GM21576 (cell line): Measurements from ENCODE around the gene PCNX3.

Source experiments
- ATAC-seq: cut with Tn5 transposase; IDR thresholded peaks from one replicate; pipeline ENCODE4 v1.9.1; 2021; ENCODE audit warnings: mild to moderate bottlenecking, moderate library complexity; ENCODE audit not compliant: unreplicated experiment

Gene PCNX3

DNA sequence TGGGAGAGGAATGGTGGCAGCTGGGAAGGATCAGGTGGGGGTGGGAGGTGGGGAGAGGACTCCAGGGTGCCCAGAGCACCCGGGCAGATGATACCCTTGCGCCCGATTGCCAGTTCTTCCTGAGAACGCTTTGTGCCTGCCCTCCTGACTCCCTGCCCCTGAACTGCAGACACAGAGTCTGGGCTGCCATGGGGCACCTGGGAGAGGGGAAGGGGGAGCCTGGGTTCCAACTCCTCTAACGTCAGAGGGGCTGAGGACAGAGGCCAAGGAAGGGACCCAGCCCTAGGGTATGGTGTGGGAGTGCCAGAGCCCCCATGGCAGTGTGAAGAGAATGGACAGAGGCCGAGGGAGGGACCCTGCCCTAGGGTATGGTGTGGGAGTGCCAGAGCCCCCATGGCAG is 19.1 kb upstream of the PCNX3 start:
- ATAC-seq = no peak

DNA sequence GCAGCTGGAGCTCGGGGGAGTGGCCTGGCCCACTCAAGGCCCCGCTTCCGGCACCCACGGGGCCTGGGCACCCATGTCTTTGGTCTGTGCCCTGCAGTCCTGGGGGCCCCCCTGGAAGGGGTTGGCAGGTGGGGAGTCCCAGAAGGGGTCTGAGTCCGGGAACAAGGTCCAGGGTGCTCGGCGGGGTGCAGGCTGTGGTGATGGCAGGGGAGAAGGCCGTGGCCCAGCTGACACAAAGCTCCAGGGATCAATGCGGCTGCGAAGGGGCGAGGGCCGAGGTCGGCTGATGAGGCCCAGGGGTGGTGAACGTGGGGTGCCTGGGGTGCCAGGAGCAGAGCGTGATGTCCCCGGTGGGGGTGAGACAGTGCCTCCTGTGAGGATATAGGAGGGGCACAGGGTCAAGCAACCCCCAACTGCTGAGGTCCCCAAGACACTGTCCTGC is 17.3 kb upstream of the PCNX3 start:
- ATAC-seq = no peak

GRCh38 chr11:65599216-65599954 is 16.2 kb upstream of the PCNX3 start:
- no peak for ATAC-seq

GRCh38 chr11:65599955-65600246 is 15.7 kb upstream of the PCNX3 start:
- ATAC-seq = no peak

GRCh38 chr11:65604258-65604657 is 11.3 kb upstream of the PCNX3 start:
- no peak for ATAC-seq

DNA sequence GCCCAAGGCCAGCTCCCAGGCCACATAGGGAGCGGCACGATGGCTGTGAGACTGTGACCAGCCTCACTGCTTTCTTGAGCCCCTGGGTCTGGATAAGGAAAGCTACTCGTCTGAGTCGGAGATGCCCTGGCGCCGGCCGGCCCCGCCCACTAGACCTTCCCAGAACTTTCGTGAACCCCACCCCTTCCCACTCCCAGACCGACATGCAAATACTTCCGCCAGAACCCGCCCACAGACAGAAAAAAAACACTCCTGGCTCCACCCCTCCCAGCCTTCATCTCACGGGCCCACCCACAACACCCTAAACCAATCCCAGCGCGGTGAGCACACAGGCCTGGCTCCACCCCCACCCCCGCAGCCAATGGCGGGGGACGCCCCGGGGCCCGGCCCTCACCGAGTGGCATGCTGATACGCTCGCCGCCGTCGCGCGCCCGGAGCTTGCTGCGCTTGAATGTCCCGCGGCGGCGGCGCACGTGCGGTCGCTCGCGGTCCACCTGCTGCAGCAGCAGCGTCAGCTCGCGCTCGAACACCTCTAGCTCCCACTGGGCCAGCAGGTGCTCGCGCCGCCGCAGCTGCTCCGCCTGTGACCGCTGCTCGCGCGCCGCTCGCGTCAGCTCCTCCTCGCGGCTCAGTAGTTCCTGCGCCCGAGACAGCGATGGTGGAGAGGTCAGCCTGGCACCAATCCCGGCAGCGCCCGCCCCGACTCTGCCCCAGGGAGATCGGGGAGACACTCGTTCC is 8.5 kb upstream of the PCNX3 start:
- no peak for ATAC-seq

DNA sequence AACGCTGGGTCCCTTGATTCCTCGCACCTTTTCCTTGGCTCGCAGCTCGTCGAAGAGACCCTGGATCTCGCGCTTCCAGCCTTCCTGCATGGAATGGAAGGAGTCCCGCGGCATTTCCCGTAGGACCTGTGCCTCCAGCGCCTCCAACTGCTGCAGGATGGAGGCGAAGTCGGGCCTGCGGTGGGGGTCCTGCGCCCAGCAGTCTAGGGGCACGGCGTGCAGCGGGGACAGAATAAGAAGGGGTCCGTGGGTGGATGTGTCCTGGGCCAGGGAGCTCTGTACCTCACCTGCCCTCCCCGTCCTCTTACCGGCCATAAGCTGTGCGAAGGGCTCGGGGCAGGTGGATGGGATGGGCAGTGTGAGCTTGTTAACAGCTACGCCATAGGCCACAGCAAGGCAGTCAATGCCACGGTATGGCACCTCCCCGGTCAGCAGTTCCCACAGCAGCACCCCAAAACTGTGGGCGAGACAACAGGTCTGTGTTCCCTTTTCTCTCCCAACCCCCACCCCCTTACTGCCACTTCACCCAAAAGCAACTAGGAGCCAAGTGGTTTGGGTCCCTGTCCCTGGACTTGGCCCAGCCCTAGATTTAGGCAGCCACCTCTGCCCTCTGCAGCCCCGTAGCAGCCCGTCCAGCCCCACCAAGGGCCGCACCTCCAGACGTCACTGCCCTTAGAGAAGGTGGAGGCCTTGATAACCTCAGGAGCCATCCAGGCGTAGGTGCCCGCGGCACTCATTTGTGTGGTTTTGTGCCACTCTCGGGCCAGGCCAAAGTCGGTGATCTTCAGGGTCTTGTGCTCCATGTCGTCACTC is 7.8 kb upstream of the PCNX3 start:
- no peak for ATAC-seq

DNA sequence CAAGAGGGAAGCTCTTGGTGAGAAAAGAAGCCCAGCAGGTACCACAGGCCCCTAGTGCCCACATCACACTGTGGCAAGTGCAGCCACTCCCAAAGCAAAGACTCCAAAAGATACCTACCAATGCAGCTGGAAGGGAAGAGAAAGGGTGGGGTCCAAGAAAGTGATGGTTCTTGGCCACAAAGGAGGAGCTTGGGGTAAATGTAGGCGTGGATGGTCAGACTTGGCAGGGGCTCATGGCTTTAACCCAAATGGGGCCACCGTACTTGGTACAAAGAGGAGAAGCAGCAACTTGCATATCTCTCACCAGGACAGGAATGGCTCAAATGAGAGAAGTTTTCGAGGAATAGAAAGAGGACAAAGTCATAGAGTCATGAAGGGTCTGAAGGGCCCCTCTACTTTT is 6.3 kb upstream of the PCNX3 start:
- ATAC-seq = no peak

- no peak for ATAC-seq
These were observed 5.9 kb upstream of the PCNX3 start for GRCh38 chr11:65609665-65610064.

DNA sequence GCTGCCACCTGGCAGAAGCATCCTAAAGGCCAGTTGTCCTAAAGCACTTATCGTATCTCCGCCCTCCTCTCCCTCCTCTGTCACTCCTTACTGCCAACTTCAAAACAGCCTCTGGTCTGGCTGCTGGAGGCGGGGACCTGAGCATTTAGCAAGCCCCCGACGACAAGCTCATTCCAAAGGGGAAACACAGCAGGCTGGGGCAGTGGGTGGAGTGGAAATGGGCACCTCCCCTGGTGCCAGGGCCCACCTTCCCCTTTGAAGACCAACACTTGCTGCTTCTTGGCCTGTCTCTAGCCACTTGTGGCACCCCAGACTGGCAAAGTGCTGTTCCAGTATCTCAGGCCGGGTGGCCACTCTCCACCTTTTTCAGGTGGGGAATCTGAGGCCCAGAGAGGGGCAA is 5.2 kb upstream of the PCNX3 start:
- ATAC-seq = no peak

DNA sequence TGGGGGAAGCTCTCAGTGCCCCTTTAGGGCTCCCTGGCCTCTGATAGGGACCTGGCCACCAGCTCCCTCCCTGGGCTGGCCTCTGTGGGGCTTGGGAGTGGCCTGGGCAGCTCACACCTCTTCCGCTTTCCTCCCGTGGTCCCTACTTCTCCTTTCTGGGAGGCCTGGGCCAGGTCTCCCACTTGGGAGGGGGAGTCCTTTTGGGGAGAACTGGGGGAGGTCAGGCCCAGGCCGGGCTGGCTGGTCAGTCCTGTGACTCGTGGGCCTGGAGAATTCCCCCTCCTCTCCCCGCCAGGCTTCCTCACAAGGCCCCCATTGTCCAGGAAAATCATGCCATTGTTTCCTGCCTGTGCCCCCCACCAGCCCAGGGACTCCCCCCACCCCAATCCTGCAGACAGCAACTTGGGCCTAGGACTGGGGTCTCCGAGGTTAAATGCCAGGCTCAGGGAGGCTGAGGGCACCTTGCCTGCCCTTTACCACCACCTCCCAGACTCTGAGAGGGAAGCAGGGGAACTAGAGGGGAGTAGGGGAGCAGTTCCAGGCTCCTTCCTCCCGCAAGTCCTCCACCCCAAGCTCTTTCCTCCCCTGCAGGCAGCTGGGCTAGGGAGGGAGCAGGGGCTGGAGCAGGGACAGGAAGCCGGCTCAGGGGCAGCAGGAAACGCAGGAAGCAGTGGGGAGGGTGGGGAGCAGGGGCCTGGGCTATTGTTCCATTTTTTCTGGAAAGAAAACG is 4.4 kb upstream of the PCNX3 start:
- no peak for ATAC-seq

- ATAC-seq = no peak
These were observed 3.6 kb upstream of the PCNX3 start for GRCh38 chr11:65611758-65612603.

GRCh38 chr11:65612691-65613090 is 2.9 kb upstream of the PCNX3 start:
- ATAC-seq = no peak

GRCh38 chr11:65613091-65613928 is 2.3 kb upstream of the PCNX3 start:
- no peak for ATAC-seq

GRCh38 chr11:65615950-65616574 is 486 bp downstream of the PCNX3 start:
- peak; percentile 5 for ATAC-seq

DNA sequence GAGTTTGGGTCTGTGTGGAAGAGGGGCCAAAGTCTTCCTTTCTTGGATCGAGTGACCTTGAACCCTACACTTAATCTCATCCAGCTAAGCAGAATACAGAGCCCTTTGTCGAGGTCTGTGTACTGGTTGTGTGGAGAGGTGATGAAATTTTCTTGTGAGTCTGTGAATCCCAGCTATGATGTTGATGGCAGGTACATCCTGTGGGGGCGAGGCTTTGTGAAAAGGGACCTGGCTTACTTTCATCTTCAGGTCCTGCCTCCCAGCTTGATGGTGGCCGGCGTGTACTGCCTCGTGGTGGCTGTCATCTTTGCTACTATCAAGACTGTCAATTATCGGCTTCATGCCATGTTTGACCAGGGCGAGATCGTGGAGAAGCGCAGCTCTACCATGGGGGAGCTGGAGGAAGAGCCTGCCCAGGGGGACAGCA is 1.0 kb downstream of the PCNX3 start:
- no peak for ATAC-seq

GRCh38 chr11:65617136-65617850 is 1.7 kb downstream of the PCNX3 start:
- no peak for ATAC-seq
